NCI-H2107 (cell line): ENCODE results near the gene NME7.

Experiments
- DNase-seq: peaks from one replicate; lab custom pipeline; 2025; lab: John Stamatoyannopoulos, UW

NME7 gene

GRCh38 chr1:169151338-169151837 lies 216.2 kb downstream of the NME7 start:
- no peak for DNase-seq

GRCh38 chr1:169150641-169151337 lies 216.8 kb downstream of the NME7 start:
- no peak for DNase-seq

GRCh38 chr1:169149555-169150286 lies 217.9 kb downstream of the NME7 start:
- no peak for DNase-seq

- no peak for DNase-seq
These were observed 218.9 kb downstream of the NME7 start for GRCh38 chr1:169148472-169149252.

- DNase-seq: no peak
These were observed 220.9 kb downstream of the NME7 start for GRCh38 chr1:169146576-169147214.

GRCh38 chr1:169144941-169145626 lies 222.5 kb downstream of the NME7 start:
- DNase-seq: no peak

- DNase-seq: no peak
These were observed 223.6 kb downstream of the NME7 start for GRCh38 chr1:169143984-169144383.

- no peak for DNase-seq
These were observed 224.3 kb downstream of the NME7 start for GRCh38 chr1:169143346-169143745.

GRCh38 chr1:169142129-169142528 lies 225.5 kb downstream of the NME7 start:
- no peak for DNase-seq

GRCh38 chr1:169141356-169141755 lies 226.2 kb downstream of the NME7 start:
- DNase-seq: no peak

GRCh38 chr1:169138866-169139670 lies 228.5 kb downstream of the NME7 start:
- no peak for DNase-seq

- DNase-seq: no peak
These were observed 230.2 kb downstream of the NME7 start for GRCh38 chr1:169137357-169137756.

- DNase-seq: no peak
These were observed 233.6 kb downstream of the NME7 start for GRCh38 chr1:169133801-169134502.

- no peak for DNase-seq
These were observed 234.4 kb downstream of the NME7 start for GRCh38 chr1:169133228-169133576.

GRCh38 chr1:169132512-169133227 lies 234.9 kb downstream of the NME7 start:
- no peak for DNase-seq

GRCh38 chr1:169130683-169131082 lies 236.9 kb downstream of the NME7 start:
- no peak for DNase-seq

GRCh38 chr1:169129109-169129784 lies 238.3 kb downstream of the NME7 start:
- no peak for DNase-seq

GRCh38 chr1:169128562-169128961 lies 239.0 kb downstream of the NME7 start:
- no peak for DNase-seq

GRCh38 chr1:169127305-169127704 lies 240.3 kb downstream of the NME7 start:
- no peak for DNase-seq
